Mammary epithelial cell (primary cell): ENCODE measurements around the gene SNTG2.
"Not testable (repeated sequence)": the region's sequence is repeated elsewhere in the genome, so short reads cannot be mapped to it uniquely, and the experiment has no call there.

Experiments
- EZH2 ChIP-seq: IDR thresholded peaks from 2 replicates; pipeline ENCODE4 v1.6.1; 2012; ENCODE audit warnings: low read length, inconsistent platforms, borderline replicate concordance
- TF ChIP-seq, protein P1 (sequence below), 2 donors: IDR thresholded peaks in 1 of 2; conservative IDR thresholded peaks in 1 of 2; 2 replicates each; pipeline ENCODE4 v1.5.1; 2011 to 2012; ENCODE audit warnings: inconsistent platforms in 2 of 2, low read length in 2 of 2, mild to moderate bottlenecking in 2 of 2, control low read depth in 1 of 2, low read depth in 1 of 2; ENCODE audit not compliant: insufficient read depth in 1 of 2; ENCODE audit errors: extremely low read depth in 1 of 2

DNA sequence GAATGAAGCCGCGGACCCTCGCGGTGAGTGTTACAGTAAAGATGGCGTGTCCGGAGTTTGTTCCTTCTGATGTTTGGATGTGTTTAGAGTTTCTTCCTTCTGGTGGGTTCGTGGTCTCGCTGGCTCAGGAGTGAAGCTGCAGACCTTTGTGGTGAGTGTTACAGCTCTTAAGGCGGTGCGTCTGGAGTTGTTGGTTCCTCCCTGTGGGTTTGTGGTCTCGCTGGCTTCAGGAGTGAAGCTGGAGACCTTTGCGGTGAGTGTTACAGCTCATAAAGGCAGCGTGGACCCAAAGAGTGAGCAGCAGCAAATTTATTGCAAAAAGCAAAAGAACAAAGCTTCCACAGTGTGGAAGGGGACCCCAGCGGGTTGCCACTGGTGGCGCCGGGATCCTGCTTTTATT is 183.2 kb downstream of the SNTG2 start:
- TF ChIP-seq, protein P1, sequence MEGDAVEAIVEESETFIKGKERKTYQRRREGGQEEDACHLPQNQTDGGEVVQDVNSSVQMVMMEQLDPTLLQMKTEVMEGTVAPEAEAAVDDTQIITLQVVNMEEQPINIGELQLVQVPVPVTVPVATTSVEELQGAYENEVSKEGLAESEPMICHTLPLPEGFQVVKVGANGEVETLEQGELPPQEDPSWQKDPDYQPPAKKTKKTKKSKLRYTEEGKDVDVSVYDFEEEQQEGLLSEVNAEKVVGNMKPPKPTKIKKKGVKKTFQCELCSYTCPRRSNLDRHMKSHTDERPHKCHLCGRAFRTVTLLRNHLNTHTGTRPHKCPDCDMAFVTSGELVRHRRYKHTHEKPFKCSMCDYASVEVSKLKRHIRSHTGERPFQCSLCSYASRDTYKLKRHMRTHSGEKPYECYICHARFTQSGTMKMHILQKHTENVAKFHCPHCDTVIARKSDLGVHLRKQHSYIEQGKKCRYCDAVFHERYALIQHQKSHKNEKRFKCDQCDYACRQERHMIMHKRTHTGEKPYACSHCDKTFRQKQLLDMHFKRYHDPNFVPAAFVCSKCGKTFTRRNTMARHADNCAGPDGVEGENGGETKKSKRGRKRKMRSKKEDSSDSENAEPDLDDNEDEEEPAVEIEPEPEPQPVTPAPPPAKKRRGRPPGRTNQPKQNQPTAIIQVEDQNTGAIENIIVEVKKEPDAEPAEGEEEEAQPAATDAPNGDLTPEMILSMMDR (conservative IDR thresholded peaks at IDR 0.05 in 1 of 2, IDR thresholded peaks at IDR 0.05 in 1 of 2; ENCODE audit: extremely low read depth in 1 of 2, insufficient read depth in 1 of 2, low read depth in 1 of 2, low read length in 2 of 2): not testable (repeated sequence)
- not testable (repeated sequence) for TF ChIP-seq EZH2
